IPS-18c (cell line): ENCODE results near the gene AK9.

ENCODE experiments used
- H3K4me3 ChIP-seq: 2 replicates; pipeline ENCODE4 v1.7.0; 2013; ENCODE audit warnings: low read depth, mild to moderate bottlenecking, low read length, moderate library complexity; ENCODE audit not compliant: insufficient read depth
- H3K9me3 ChIP-seq: one replicate; pipeline ENCODE4 v1.6.1; 2013; ENCODE audit warnings: mild to moderate bottlenecking, low read length, moderate library complexity; ENCODE audit not compliant: control insufficient read depth, insufficient read depth

AK9 gene

GRCh38 chr6:109507490-109508072 is 183.4 kb downstream of the AK9 start:
- no peak overlapping the region for H3K4me3 ChIP-seq
- no peaks in the 10 kb centered on the region for H3K9me3 ChIP-seq

DNA sequence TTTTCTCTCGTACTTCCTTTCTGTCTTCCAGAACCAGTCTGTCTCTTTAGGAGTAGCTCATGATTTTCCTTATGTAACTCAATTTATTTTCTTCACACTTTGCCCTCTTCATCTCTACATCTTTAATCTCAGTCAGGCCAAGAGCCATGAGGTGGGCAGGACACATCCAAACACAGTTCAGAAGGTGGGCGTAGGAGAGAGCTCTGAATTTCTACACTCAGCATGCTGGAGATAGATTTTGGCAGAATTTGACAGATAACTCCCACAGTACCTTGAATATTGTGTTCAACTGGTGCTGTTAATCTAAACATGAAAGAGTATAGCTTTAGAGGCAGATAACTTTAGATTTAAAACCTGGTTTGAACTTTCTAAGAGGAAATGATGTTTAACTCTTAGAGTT is 184.2 kb downstream of the AK9 start:
- Histone ChIP-seq H3K9me3 (no peaks in the 10 kb centered on the region), H3K4me3 (no peak overlapping the region)

- no peaks in the 10 kb centered on the region for H3K9me3 ChIP-seq
- H3K4me3 ChIP-seq: no peak overlapping the region
These were observed 184.7 kb downstream of the AK9 start for GRCh38 chr6:109506314-109506713.

GRCh38 chr6:109503327-109504224 is 187.4 kb downstream of the AK9 start:
- Histone ChIP-seq H3K9me3 (no peaks in the 10 kb centered on the region), H3K4me3 (no peak overlapping the region)

DNA sequence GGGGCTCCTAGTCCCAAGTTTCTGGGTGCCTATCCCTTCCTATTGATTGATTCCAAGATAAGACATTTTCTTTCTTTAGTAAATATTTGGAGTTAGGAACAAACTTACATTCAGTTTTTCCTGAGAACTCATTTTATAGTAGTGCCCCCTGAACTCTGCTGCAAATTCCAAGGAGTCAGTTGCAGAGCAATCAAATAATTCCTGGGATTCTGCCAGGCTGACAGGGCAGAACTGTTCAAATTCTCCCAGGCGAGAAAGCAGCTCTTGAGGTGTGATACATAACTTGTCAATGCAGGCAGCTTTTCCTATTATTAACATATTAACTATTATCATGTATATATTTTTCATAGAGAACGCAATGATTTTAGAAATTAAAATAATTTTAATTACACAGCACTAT is 192.1 kb downstream of the AK9 start:
- no peak overlapping the region for H3K4me3 ChIP-seq
- H3K9me3 ChIP-seq: no peaks in the 10 kb centered on the region

DNA sequence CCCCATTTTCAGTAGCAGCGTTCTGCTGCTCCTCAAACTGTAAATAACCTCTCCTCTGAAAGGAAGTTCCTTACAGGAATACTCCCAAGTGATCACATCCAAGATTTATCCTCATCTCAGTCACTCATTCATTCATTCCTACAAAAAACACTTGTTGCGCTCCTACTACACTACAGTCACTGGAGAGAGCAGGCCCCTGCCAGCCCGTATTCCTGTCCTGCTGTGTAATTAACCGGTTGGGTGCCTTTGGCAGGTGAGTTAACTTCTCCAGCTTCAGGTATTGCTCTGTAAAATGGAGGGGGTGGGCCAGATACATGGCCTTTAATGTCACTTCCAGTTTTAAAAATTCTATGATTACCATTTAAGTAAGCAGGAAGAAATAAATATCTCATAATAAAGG is 192.9 kb downstream of the AK9 start:
- Histone ChIP-seq H3K9me3 (no peaks in the 10 kb centered on the region), H3K4me3 (no peak overlapping the region)

DNA sequence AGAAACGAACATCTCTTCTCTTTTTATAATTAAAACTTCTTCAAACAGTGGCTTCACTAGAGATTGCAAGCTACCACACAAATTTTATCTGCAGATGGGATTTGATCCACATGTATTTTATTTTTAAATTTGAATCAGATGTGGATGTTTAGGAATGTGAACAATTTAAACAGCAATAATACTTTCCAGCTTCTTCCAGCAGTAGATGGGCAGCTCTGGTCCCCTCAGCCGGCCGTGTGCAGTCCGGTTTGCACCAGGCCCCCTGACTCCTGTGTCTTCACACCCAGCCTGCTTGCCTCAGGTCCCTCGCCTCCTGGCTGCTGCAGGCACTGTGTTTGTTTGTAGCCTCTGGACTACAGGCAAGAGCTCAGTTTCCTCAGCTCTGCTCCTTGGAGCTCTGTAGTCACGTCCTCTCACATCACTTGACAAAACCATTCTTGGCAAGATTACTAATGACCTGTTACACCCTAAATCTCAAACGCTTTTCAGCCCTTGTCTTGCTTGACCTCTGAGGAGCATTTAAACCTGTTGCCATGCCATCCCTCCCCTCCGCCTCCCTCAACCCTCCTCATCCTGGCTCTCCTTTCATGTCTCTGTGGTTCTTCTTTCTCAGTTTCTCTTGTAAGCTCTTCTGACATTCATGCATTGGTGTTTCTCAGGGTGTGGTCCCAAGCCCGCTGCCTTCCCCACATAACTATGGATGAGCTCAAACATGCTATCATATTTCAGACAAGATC is 194.8 kb downstream of the AK9 start:
- no peaks in the 10 kb centered on the region for H3K9me3 ChIP-seq
- H3K4me3 ChIP-seq: no peak overlapping the region

GRCh38 chr6:109493865-109494264 is 197.1 kb downstream of the AK9 start:
- no peaks in the 10 kb centered on the region for H3K9me3 ChIP-seq
- no peak overlapping the region for H3K4me3 ChIP-seq

DNA sequence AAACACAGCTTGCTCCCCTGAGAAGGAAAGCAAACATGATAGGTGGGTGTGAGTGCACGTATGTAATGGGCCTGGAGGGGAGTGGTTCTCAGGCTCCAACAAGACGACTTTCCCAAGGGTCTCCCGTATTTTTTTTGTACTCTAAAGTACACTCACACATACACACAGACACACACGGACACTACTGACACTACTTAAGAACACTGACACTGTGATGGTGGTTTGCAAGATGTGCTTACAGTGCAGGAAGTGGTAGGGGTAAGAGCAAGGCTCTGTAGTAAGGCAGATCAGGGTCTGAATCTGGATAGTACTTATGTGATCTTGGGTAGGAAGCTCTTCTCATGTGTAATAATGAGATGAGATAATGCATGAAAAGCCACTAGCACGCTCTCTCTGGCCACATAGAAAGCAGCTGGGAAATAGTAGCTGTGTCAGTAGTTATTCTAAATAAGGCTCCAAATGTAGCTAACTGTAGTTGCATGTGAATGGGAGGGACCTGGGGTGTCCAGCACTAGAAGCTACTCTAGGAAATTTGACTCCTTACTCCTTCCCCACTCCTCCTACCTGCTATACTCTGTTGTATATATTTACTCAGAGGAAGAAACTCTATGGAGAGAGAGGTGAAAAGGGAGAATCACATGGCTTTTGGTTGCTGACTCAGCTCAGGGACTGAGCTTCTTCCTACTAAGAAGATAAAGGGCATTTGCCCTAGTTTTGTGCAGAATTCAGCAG is 199.6 kb downstream of the AK9 start:
- H3K9me3 ChIP-seq: no peaks in the 10 kb centered on the region
- H3K4me3 ChIP-seq: no peak overlapping the region

DNA sequence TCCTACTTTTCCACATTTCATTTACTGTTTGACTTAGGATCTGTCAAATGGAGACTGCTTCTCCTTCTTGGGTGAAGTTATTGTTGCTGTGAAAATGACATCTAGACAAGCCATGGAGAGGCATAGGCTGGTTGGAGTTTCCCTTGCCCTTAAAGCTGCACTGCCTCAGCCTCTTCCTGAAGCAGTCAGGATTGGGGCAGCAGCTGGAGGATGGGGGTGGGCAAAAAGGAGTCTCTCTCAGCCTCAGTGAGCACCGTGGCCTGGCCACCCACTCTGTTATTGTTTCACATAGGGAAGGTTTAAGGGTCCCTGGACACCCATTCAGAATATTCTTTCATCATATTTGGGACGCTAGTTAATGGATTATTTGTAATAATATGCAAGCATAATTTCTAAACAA is 200.3 kb downstream of the AK9 start:
- Histone ChIP-seq H3K4me3 (no peak overlapping the region), H3K9me3 (no peaks in the 10 kb centered on the region)

GRCh38 chr6:109488001-109488400 is 203.0 kb downstream of the AK9 start:
- peaks cover 3% of the 10 kb centered on the region for H3K9me3 ChIP-seq
- H3K4me3 ChIP-seq: no peak overlapping the region

- Histone ChIP-seq H3K9me3 (peaks cover 3% of the 10 kb centered on the region), H3K4me3 (no peak overlapping the region)
These were observed 204.9 kb downstream of the AK9 start for GRCh38 chr6:109486068-109486467.

GRCh38 chr6:109485266-109485935 is 205.6 kb downstream of the AK9 start:
- Histone ChIP-seq H3K4me3 (no peak overlapping the region), H3K9me3 (peaks cover 3% of the 10 kb centered on the region)

GRCh38 chr6:109484122-109484521 is 206.9 kb downstream of the AK9 start:
- H3K4me3 ChIP-seq: no peak overlapping the region
- H3K9me3 ChIP-seq: peaks cover 3% of the 10 kb centered on the region

- H3K4me3 ChIP-seq: 0 out of 2 replicates have a peak overlapping the region, but pooled peaks have one; percentile 32
These were observed 207.3 kb downstream of the AK9 start for GRCh38 chr6:109483735-109484057.

DNA sequence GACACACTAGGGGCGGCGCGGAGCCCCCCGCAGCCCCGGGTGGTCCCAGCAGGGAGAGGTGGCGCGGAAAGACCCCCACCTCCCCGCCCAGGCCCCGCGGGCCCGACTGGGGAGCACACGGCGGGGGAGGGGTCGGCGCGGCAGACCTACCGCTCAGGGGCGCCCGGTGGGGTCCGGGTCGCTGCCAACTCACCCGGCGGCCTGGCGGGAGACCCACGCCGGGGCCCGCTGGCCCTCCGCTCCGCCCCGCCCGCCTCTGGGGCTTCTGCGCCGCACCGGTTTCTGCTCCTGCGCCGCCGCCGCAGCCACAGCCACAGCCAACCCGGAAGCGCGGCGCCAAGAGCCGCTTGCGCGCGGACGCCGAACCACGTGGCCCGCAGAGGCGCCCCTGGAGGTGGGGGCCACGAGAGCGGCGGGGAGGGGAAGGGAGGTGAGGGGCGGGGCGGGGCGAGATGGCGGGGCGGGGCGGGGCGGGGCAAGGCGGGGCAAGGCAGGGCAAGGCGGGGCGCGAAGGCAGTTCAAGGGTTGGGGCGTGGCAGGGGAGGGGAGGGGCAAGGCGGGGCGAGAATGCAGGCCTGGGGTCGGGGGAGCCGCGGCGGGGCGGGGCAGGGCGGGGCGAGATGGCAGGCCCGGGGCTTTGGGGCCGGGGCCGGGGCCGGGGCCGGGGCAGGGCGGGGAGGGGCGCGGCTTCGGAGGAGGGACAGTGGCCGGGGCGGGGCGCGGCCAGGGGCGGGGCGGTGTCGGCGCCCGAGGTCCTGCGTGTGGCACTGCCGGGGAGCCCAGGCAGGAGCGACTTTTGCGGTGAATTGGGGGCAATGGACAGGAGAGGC is 207.9 kb downstream of the AK9 start, which contains the start of gene ZBTB24:
Gene ZBTB24, minus strand, starts transcription at position 315 of the 830 bp plus-strand sequence. CDS start 1,193 bp downstream, outside the sequence.
- Histone ChIP-seq H3K4me3 (peak within 1 kb of the TSS; percentile 89), H3K9me3 (peaks cover 3% of the 10 kb centered on the region)

More at GRCh38 chr6:109483735-109484057, 207.3 kb downstream of the AK9 start:
- H3K9me3 ChIP-seq: peaks cover 3% of the 10 kb centered on the region
